CD14-positive monocyte (primary cell): Measurements from ENCODE around the gene DOCK1. TPM values are rescaled to one million over a fixed set of nuclear protein-coding genes. Genes with fewer than 3 reads are reported as not detected.

Experiments used
- DNase-seq, 3 donors: peaks; one replicate each; pipeline ENCODE4 v3.0.0-alpha.2; 2011 to 2022
- H2AFZ ChIP-seq: 2 replicates; pipeline ENCODE4 v1.6.0; 2012; ENCODE audit warnings: mild to moderate bottlenecking, low read depth, low read length, inconsistent platforms; ENCODE audit not compliant: insufficient read depth, poor library complexity, severe bottlenecking
- H3K27ac ChIP-seq, 2 donors: 1 replicate in 1 of 2; 2 replicates in 1 of 2; pipeline ENCODE4 v1.5.1; 2012 to 2013; ENCODE audit warnings: low read length in 2 of 2, control low read depth in 1 of 2, inconsistent platforms in 1 of 2, low read depth in 1 of 2, mild to moderate bottlenecking in 1 of 2
- H3K27me3 ChIP-seq, 2 donors: one replicate each; pipeline versions ENCODE4 v1.6.0 to v1.6.1; 2011 to 2013; ENCODE audit warnings: low read length in 2 of 2; ENCODE audit not compliant: control insufficient read depth in 2 of 2, insufficient read depth in 2 of 2
- H3K36me3 ChIP-seq, 2 donors: replicated peaks in 1 of 2; 1 replicate in 1 of 2; 2 replicates in 1 of 2; pipeline versions ENCODE4 v1.5.1 to v1.6.1; 2012 to 2013; ENCODE audit warnings: low read length in 2 of 2, control low read depth in 1 of 2, inconsistent platforms in 1 of 2, mild to moderate bottlenecking in 1 of 2; ENCODE audit not compliant: insufficient read depth in 2 of 2, control insufficient read depth in 1 of 2
- H3K4me1 ChIP-seq, 2 donors: 1 replicate in 1 of 2; 2 replicates in 1 of 2; pipeline versions ENCODE4 v1.5.1 to v1.6.1; 2012 to 2013; ENCODE audit warnings: low read length in 2 of 2, control low read depth in 1 of 2, inconsistent platforms in 1 of 2, mild to moderate bottlenecking in 1 of 2, moderate library complexity in 1 of 2; ENCODE audit not compliant: insufficient read depth in 2 of 2, control insufficient read depth in 1 of 2
- H3K4me2 ChIP-seq: replicated peaks from 2 replicates; pipeline ENCODE3; 2012; ENCODE audit warnings: low read length, moderate library complexity, mild to moderate bottlenecking; ENCODE audit not compliant: poor library complexity, severe bottlenecking; ENCODE audit errors: extremely low read depth
- H3K4me3 ChIP-seq, 3 experiments: fragments of 200-600 bp in 1 of 3; sonication (generic) in 1 of 3; replicated peaks in 1 of 3; 1 replicate in 2 of 3; 2 replicates in 1 of 3; pipeline ENCODE4 v1.5.1; 2011 to 2013; ENCODE audit warnings: low read length in 3 of 3, mild to moderate bottlenecking in 3 of 3, control low read depth in 2 of 3, low read depth in 2 of 3, inconsistent platforms in 1 of 3, moderate library complexity in 1 of 3
- H3K79me2 ChIP-seq: 2 replicates; pipeline ENCODE4 v1.6.0; 2012; ENCODE audit warnings: mild to moderate bottlenecking, control low read depth, inconsistent platforms, low read length, moderate library complexity; ENCODE audit not compliant: insufficient read depth
- H3K9ac ChIP-seq: 2 replicates; pipeline ENCODE4 v1.6.0; 2017; ENCODE audit warnings: low read length, mild to moderate bottlenecking; ENCODE audit not compliant: insufficient read depth, poor library complexity, severe bottlenecking
- H3K9me3 ChIP-seq, 2 donors: replicated peaks in 1 of 2; 1 replicate in 1 of 2; 2 replicates in 1 of 2; pipeline versions ENCODE4 v1.5.1 to v1.6.1; 2012 to 2013; ENCODE audit warnings: low read length in 2 of 2, control low read depth in 1 of 2; ENCODE audit not compliant: control insufficient read depth in 1 of 2, insufficient read depth in 1 of 2
- H4K20me1 ChIP-seq: 2 replicates; pipeline ENCODE4 v1.6.0; 2012; ENCODE audit warnings: mild to moderate bottlenecking, low read length, control low read depth, moderate library complexity; ENCODE audit not compliant: insufficient read depth
- H3K27ac Mint-ChIP-seq, 7 donors: one replicate each; pipeline ENCODE4 v1.8.0; 2020; ENCODE audit warnings: mild to moderate bottlenecking in 7 of 7, mixed read lengths in 7 of 7, moderate library complexity in 6 of 7, inconsistent platforms in 2 of 7
- H3K27me3 Mint-ChIP-seq, 3 donors: one replicate each; pipeline ENCODE4 v1.8.0; 2021 to 2022; ENCODE audit warnings: low read depth in 3 of 3, mild to moderate bottlenecking in 3 of 3, mixed read lengths in 3 of 3, moderate library complexity in 3 of 3, inconsistent platforms in 1 of 3
- H3K36me3 Mint-ChIP-seq, 2 donors: one replicate each; pipeline ENCODE4 v1.8.0; 2020; ENCODE audit warnings: mixed read lengths in 2 of 2, inconsistent platforms in 1 of 2, mild to moderate bottlenecking in 1 of 2
- H3K4me1 Mint-ChIP-seq: one replicate; pipeline ENCODE4 v1.8.0; 2020; ENCODE audit warnings: mild to moderate bottlenecking, mixed read lengths
- H3K4me3 Mint-ChIP-seq, 2 donors: one replicate each; pipeline ENCODE4 v1.8.0; 2020; ENCODE audit warnings: mild to moderate bottlenecking in 2 of 2, mixed read lengths in 2 of 2, moderate library complexity in 1 of 2
- H3K9me3 Mint-ChIP-seq, 7 donors: one replicate each; pipeline ENCODE4 v1.8.0; 2020 to 2022; ENCODE audit warnings: mixed read lengths in 7 of 7, mild to moderate bottlenecking in 6 of 7, moderate library complexity in 6 of 7, inconsistent platforms in 2 of 7
- CTCF ChIP-seq: fragments of 200-600 bp; IDR thresholded peaks from one replicate; pipeline ENCODE4 v1.8.0; 2022; ENCODE audit warnings: antibody characterized with exemption, mild to moderate bottlenecking
- WGBS: methylation state at CpG from one replicate; pipeline ENCODE4 v1.1.5; 2013; ENCODE audit warnings: missing lambda C conversion rate; ENCODE audit not compliant: insufficient coverage; 5-methylcytosine and 5-hydroxymethylcytosine counted together
- intact Hi-C, 2 donors: fragments of 100-400 bp; cut with micrococcal nuclease; formaldehyde crosslinking; loops; one replicate each; pipeline versions ENCODE4 v1.15.0 to v1.15.1; 2023
- polyA plus RNA-seq, 3 donors: library from polyadenylated mRNA; depleted of rRNA in 1 of 3; unstranded in 2 of 3; stranded (reverse) in 1 of 3; fragments of 300-500 nt in 2 of 3; fragments of >200 nt in 1 of 3; fragmentation: Illumina TruSeq in 2 of 3; gene quantifications; 1 replicate in 2 of 3; 2 replicates in 1 of 3; pipeline ENCODE4 v1.2.3, GENCODE V29; 2012 to 2021

DOCK1 gene
- polyA plus RNA-seq, 3 donors = 0.31 to 0.35 TPM; not detected in 1

- Mint-ChIP-seq H3K4me1 (no peaks in the 10 kb centered on the region), H3K36me3 (no peaks in the 10 kb centered on the region), H3K27me3 (peaks cover 0 to 2% (median 0%) of the 10 kb centered on the region in 3 donors), H3K27ac (no peak overlapping the region), H3K4me3 (no peak overlapping the region), H3K9me3 (peaks cover 0 to 3% (median 0%) of the 10 kb centered on the region in 7 donors)
- Histone ChIP-seq H3K4me2 (no peak overlapping the region), H3K27me3 (no peaks in the 10 kb centered on the region), H4K20me1 (no peaks in the 10 kb centered on the region), H2AFZ (no peak overlapping the region), H3K79me2 (no peaks in the 10 kb centered on the region), H3K9me3 (peaks cover 0 to 5% of the 10 kb centered on the region in 2 donors), H3K27ac (no peak overlapping the region), H3K9ac (no peak overlapping the region), H3K36me3 (no peaks in the 10 kb centered on the region), H3K4me1 (no peaks in the 10 kb centered on the region), H3K4me3 (no peak overlapping the region)
- DNase-seq = no peak
- intact Hi-C loops = no loop called here
- TF ChIP-seq CTCF = no peak
- WGBS = 94% methylated on average over 2 of the region's 8 CpGs
Measured at GRCh38 chr10:127423218-127423915, 518.1 kb downstream of the DOCK1 start.

GRCh38 chr10:127424594-127425264 is 519.5 kb downstream of the DOCK1 start:
- Histone ChIP-seq H3K4me3 (no peak overlapping the region), H3K27me3 (no peaks in the 10 kb centered on the region), H3K79me2 (no peaks in the 10 kb centered on the region), H3K27ac (no peak overlapping the region), H3K4me2 (no peak overlapping the region), H3K36me3 (no peaks in the 10 kb centered on the region), H3K9me3 (peaks cover 0 to 18% of the 10 kb centered on the region in 2 donors), H2AFZ (no peak overlapping the region), H4K20me1 (no peaks in the 10 kb centered on the region), H3K9ac (no peak overlapping the region), H3K4me1 (no peaks in the 10 kb centered on the region)
- DNase-seq = no peak
- TF ChIP-seq CTCF = no peak
- Mint-ChIP-seq H3K4me3 (no peak overlapping the region), H3K27ac (no peak overlapping the region), H3K27me3 (peaks cover 0 to 2% (median 0%) of the 10 kb centered on the region in 3 donors), H3K36me3 (no peaks in the 10 kb centered on the region), H3K4me1 (no peaks in the 10 kb centered on the region), H3K9me3 (peaks cover 0 to 7% (median 1%) of the 10 kb centered on the region in 7 donors)
- intact Hi-C loops = no loop called here
- 99% methylated on average over 8 of the region's 12 CpGs for WGBS
